Stimulated activated CD4-positive, alpha-beta T cell treated with anti-CD3 and anti-CD28 coated beads, Interleukin-2, amount 100 ng/mL, for 24 hours (primary cell): ENCODE results near the gene ZNF219.
A peak's percentile ranks its signal among the peaks of the same experiment; 100 is the strongest.

ENCODE experiments used
- DNase-seq, 2 donors: peaks; one replicate each; pipeline ENCODE4 v3.0.0-alpha.2; 2020

The ZNF219 gene

GRCh38 chr14:21098076-21098891 lies at the start of gene ZNF219:
Gene ZNF219, minus strand, starts transcription at chr14:21098655. Its CDS starts 5,064 bp downstream, at chr14:21093591.
- peak; percentile 46 to 47 for DNase-seq

GRCh38 chr14:21145437-21145836 lies 47.0 kb upstream of the ZNF219 start:
- DNase-seq, result no peak

- no peak for DNase-seq
Measured at GRCh38 chr14:21142357-21142756, 43.9 kb upstream of the ZNF219 start.

- no peak for DNase-seq
Measured at GRCh38 chr14:21136024-21136423, 37.6 kb upstream of the ZNF219 start.

- no peak for DNase-seq
Measured at GRCh38 chr14:21133901-21134300, 35.4 kb upstream of the ZNF219 start.

- no peak for DNase-seq
Measured at GRCh38 chr14:21123429-21123828, 25.0 kb upstream of the ZNF219 start.

GRCh38 chr14:21121122-21121521 lies 22.7 kb upstream of the ZNF219 start:
- DNase-seq, result no peak

GRCh38 chr14:21120686-21121085 lies 22.2 kb upstream of the ZNF219 start:
- no peak for DNase-seq

- DNase-seq, result no peak
Measured at GRCh38 chr14:21118933-21119332, 20.5 kb upstream of the ZNF219 start.

- DNase-seq, result no peak
Measured at GRCh38 chr14:21113369-21113768, 14.9 kb upstream of the ZNF219 start.

GRCh38 chr14:21112255-21112654 lies 13.8 kb upstream of the ZNF219 start:
- DNase-seq, result no peak

- DNase-seq, result no peak
Measured at GRCh38 chr14:21109377-21110138, 11.1 kb upstream of the ZNF219 start.

GRCh38 chr14:21108791-21109190 lies 10.3 kb upstream of the ZNF219 start:
- no peak for DNase-seq

- no peak for DNase-seq
Measured at GRCh38 chr14:21107283-21107800, 8.9 kb upstream of the ZNF219 start.

GRCh38 chr14:21106498-21107282 lies 8.2 kb upstream of the ZNF219 start:
- DNase-seq, result peak; percentile 82 to 84

- DNase-seq, result no peak
Measured at GRCh38 chr14:21106176-21106497, 7.7 kb upstream of the ZNF219 start.

GRCh38 chr14:21105095-21105494 lies 6.6 kb upstream of the ZNF219 start:
- no peak for DNase-seq

- DNase-seq, result peak; percentile 70
Measured at GRCh38 chr14:21104448-21105060, 6.1 kb upstream of the ZNF219 start.

- peak; percentile 94 for DNase-seq
Measured at GRCh38 chr14:21103710-21104447, 5.4 kb upstream of the ZNF219 start.

GRCh38 chr14:21103411-21103709 lies 4.9 kb upstream of the ZNF219 start:
- no peak for DNase-seq

- no peak for DNase-seq
Measured at GRCh38 chr14:21102521-21103410, 4.3 kb upstream of the ZNF219 start.
